ENCODE measurements around the gene PFDN4.

GRCh38 chr20:54162378-54163009 is 45.4 kb upstream of the PFDN4 start:
- TF ChIP-seq CTCF (IDR thresholded peaks at IDR 0.05) = no peak
- TF ChIP-seq POLR2AphosphoS5 (IDR thresholded peaks at IDR 0.05) = no peak

Measured in transverse colon (tissue), 4 donors.